ENCODE data around the gene LIG3. TPM values are rescaled to one million over a fixed set of nuclear protein-coding genes. Genes with fewer than 3 reads are reported as not detected.

Gene LIG3
- total and polyA plus RNA-seq, 2 of the 13 experiments (the other 11 are each of a cell fraction or from before 2014, with no cell fraction given) = 34.4 to 36.2 TPM

DNA sequence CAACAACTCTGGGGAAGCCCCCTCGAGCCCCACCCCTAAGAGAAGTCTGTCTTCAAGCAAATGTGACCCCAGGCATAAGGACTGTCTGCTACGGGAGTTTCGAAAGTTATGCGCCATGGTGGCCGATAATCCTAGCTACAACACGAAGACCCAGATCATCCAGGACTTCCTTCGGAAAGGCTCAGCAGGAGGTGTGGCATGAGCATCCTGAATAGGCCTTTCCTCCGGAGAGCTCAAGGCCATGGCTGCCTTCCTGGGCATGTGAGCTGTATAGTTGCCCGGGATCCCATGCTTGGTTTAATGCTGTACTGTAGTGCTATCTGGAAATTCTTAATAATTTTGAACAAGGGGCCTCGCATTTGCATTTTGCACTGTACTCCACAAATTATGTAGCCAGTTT is 9.2 kb downstream of the LIG3 start (continued):
- TF ChIP-seq, protein P1, sequence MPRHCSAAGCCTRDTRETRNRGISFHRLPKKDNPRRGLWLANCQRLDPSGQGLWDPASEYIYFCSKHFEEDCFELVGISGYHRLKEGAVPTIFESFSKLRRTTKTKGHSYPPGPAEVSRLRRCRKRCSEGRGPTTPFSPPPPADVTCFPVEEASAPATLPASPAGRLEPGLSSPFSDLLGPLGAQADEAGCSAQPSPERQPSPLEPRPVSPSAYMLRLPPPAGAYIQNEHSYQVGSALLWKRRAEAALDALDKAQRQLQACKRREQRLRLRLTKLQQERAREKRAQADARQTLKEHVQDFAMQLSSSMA (CRISPR knock-in tag; IDR thresholded peaks at IDR 0.05) = no peak
- TF ChIP-seq YY1 (IDR thresholded peaks at IDR 0.05; ENCODE audit: insufficient read depth, insufficient replicate concordance, low read depth, low read length) = no peak
- TF ChIP-seq ELF1 (CRISPR knock-in tag; IDR thresholded peaks at IDR 0.05) = no peak
- TF ChIP-seq, protein P2, sequence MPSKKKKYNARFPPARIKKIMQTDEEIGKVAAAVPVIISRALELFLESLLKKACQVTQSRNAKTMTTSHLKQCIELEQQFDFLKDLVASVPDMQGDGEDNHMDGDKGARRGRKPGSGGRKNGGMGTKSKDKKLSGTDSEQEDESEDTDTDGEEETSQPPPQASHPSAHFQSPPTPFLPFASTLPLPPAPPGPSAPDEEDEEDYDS (CRISPR knock-in tag; IDR thresholded peaks at IDR 0.05) = no peak
- no peak for TF ChIP-seq GATAD2A (CRISPR knock-in tag; IDR thresholded peaks at IDR 0.05)
- TF ChIP-seq ZKSCAN8 (CRISPR knock-in tag; IDR thresholded peaks at IDR 0.05; ENCODE audit: borderline replicate concordance) = no peak
- TF ChIP-seq NRL (CRISPR knock-in tag; IDR thresholded peaks at IDR 0.05; ENCODE audit: borderline replicate concordance) = no peak
- TF ChIP-seq, protein P3, sequence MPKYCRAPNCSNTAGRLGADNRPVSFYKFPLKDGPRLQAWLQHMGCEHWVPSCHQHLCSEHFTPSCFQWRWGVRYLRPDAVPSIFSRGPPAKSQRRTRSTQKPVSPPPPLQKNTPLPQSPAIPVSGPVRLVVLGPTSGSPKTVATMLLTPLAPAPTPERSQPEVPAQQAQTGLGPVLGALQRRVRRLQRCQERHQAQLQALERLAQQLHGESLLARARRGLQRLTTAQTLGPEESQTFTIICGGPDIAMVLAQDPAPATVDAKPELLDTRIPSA (CRISPR knock-in tag; IDR thresholded peaks at IDR 0.05; ENCODE audit: borderline replicate concordance) = no peak
- no peak for TF ChIP-seq ZNF350 (CRISPR knock-in tag; IDR thresholded peaks at IDR 0.05; ENCODE audit: borderline replicate concordance, low read depth)

DNA sequence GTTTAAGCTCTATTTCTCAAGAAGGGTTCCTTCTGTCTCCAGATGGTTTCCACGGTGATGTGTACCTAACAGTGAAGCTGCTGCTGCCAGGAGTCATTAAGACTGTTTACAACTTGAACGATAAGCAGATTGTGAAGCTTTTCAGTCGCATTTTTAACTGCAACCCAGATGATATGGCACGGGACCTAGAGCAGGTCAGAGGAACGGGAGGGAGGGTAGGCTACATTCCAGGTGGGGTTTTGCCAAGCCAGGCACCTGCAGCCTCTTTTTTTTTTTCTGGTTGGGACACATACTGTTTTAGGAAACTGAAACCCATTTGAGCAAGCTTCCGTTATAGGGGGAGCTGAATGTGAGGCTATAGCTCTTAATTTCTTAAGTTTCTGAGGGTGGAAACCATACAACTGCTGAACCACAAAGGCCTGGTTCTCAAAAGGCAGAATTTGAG is 10.6 kb downstream of the LIG3 start:
- in situ Hi-C loops (cut with HindIII; ENCODE audit: extremely low pct_ligation_motif_present, low pct_unique_long_range_greater_than_20kb) = no loop called here
- POLR2A ChIA-PET = no interaction called here
- no peak for FAIRE-seq

More for the DNA sequence above, 10.6 kb downstream of the LIG3 start:
- Histone ChIP-seq H2AFZ (ENCODE audit: low read length) (no peak overlapping the region), H3K27me3 (ENCODE audit: control insufficient read depth in 1 of 2, insufficient read depth in 2 of 2, low read length in 2 of 2) (no peaks in the 10 kb centered on the region), H4K20me1 (ENCODE audit: insufficient read depth, low read length) (no peaks in the 10 kb centered on the region), H3K36me3 (replicated peaks in 1 of 2; ENCODE audit: control insufficient read depth in 1 of 2, insufficient read depth in 2 of 2, low read length in 2 of 2) (peaks cover 18 to 87% of the 10 kb centered on the region in 2 experiments), H3K9me3 (ENCODE audit: low read length) (no peaks in the 10 kb centered on the region), H3K4me3 (replicated peaks in 1 of 3; ENCODE audit: insufficient read depth in 1 of 3, low read depth in 2 of 3, low read length in 3 of 3) (no peak overlapping the region), H3K4me2 (ENCODE audit: low read depth, low read length) (no peak overlapping the region), H3K9ac (ENCODE audit: insufficient read depth, low read depth, low read length) (no peak overlapping the region), H3K4me1 (ENCODE audit: insufficient read depth, low read length) (no peaks in the 10 kb centered on the region), H3K27ac (ENCODE audit: extremely low read length, insufficient read depth, low read length) (no peak overlapping the region), H3K79me2 (ENCODE audit: insufficient read depth, low read length) (peaks cover 2% of the 10 kb centered on the region)
- intact Hi-C loops (cut with micrococcal nuclease; ENCODE audit: unreplicated experiment) = no loop called here
- no TSS peak for BruUV-seq (replicated peaks)
- TF ChIP-seq HMG20A (CRISPR knock-in tag; IDR thresholded peaks at IDR 0.05; ENCODE audit: borderline replicate concordance) = no peak
- TF ChIP-seq, protein P4, sequence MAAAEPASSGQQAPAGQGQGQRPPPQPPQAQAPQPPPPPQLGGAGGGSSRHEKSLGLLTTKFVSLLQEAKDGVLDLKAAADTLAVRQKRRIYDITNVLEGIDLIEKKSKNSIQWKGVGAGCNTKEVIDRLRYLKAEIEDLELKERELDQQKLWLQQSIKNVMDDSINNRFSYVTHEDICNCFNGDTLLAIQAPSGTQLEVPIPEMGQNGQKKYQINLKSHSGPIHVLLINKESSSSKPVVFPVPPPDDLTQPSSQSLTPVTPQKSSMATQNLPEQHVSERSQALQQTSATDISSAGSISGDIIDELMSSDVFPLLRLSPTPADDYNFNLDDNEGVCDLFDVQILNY (CRISPR knock-in tag; conservative IDR thresholded peaks at IDR 0.05) = no peak
- no peak for TF ChIP-seq ZFP41 (CRISPR knock-in tag; IDR thresholded peaks at IDR 0.05; ENCODE audit: borderline replicate concordance)
- TF ChIP-seq ZNF598 (CRISPR knock-in tag; IDR thresholded peaks at IDR 0.05; ENCODE audit: borderline replicate concordance) = no peak
- 98% methylated on average over 6 of the region's 6 CpGs for WGBS (ENCODE audit: low lambda C conversion rate)
- ATAC-seq = no peak
- CTCF ChIA-PET (ENCODE audit: low intra/inter-chr PET ratio, low total read pairs) = no interaction called here
- no peak for DNase-seq (ENCODE audit: low spot score)

Measured in HepG2 (cell line).